GM12878 (cell line): ENCODE data around the gene FXYD7. TPM values are rescaled to one million over a fixed set of nuclear protein-coding genes. Genes with fewer than 3 reads are reported as not detected.

ENCODE experiments used
- ATAC-seq: fragments of 200-7000 bp; cut with Tn5 transposase; 3 replicates; pipeline ENCODE4 v1.9.1; 2020; ENCODE audit warnings: mild to moderate bottlenecking, moderate library complexity
- BruUV-seq: library from RNA; stranded (reverse); fragments of 400-500 nt; replicated peaks from 2 replicates; lab custom pipeline; 2021; lab: Mats Ljungman, UMichigan
- CTCF ChIA-PET: fragments of 300-600 bp; sonication (Branson Sonifier 250); formaldehyde crosslinking; extraction: SDS; loops from one replicate; lab custom pipeline; 2021; ENCODE audit warnings: inconsistent platforms; lab: Yijun Ruan, JAX
- POLR2A ChIA-PET: fragments of 350-600 bp; formaldehyde crosslinking; extraction: SDS; loops from one replicate; lab custom pipeline; 2021; ENCODE audit warnings: inconsistent platforms; lab: Charles Lee
- RAD21 ChIA-PET: fragments of 300-600 bp; sonication (Branson Sonifier 250); formaldehyde crosslinking; loops from one replicate; lab custom pipeline; 2023; ENCODE audit warnings: antibody characterized with exemption; ENCODE audit not compliant: unreplicated experiment; lab: Charles Lee
- SMC1A ChIA-PET: fragments of 300-600 bp; sonication (Branson Sonifier 250); formaldehyde crosslinking; loops from one replicate; lab custom pipeline; 2023; ENCODE audit not compliant: unreplicated experiment, uncharacterized antibody; lab: Charles Lee
- DNase-seq: peaks from one replicate; pipeline ENCODE4 v3.0.0-alpha.2; 2011; ENCODE audit warnings: low read depth, low spot score
- FAIRE-seq: peaks from 3 replicates; lab custom pipeline; 2011; peaks lifted over from hg19 to GRCh38; lab: Jason Lieb, UNC
- H2AFZ ChIP-seq: 2 replicates; pipeline ENCODE4 v1.6.0; 2011; ENCODE audit warnings: low read depth, low read length, control low read depth; ENCODE audit not compliant: control insufficient read depth
- H3K27ac ChIP-seq: 2 replicates; pipeline ENCODE4 v1.5.1; 2011; ENCODE audit warnings: control low read depth; ENCODE audit not compliant: control insufficient read depth, insufficient read depth
- H3K27me3 ChIP-seq, 2 experiments: replicated peaks in 1 of 2; 2 replicates each; pipeline versions ENCODE4 v1.6.0 to v1.6.1; 2011; ENCODE audit warnings: low read length in 1 of 2; ENCODE audit not compliant: control insufficient read depth in 2 of 2, insufficient read depth in 2 of 2
- H3K36me3 ChIP-seq, 2 experiments: 2 replicates each; pipeline ENCODE4 v1.5.1; 2011; ENCODE audit warnings: low read length in 1 of 2; ENCODE audit not compliant: control insufficient read depth in 2 of 2, insufficient read depth in 2 of 2
- H3K4me1 ChIP-seq: 2 replicates; pipeline ENCODE4 v1.6.1; 2011; ENCODE audit warnings: mild to moderate bottlenecking, low read length, moderate library complexity, mixed read lengths; ENCODE audit not compliant: control insufficient read depth, insufficient read depth
- H3K4me2 ChIP-seq: 2 replicates; pipeline ENCODE4 v1.6.0; 2011; ENCODE audit warnings: control low read depth; ENCODE audit not compliant: control insufficient read depth, insufficient read depth
- H3K4me3 ChIP-seq: fragments of 200-600 bp; sonication (generic); 2 replicates; pipeline ENCODE4 v1.5.1; 2016
- H3K79me2 ChIP-seq: 2 replicates; pipeline ENCODE4 v1.6.0; 2011; ENCODE audit warnings: low read length; ENCODE audit not compliant: control insufficient read depth, insufficient read depth
- H3K9ac ChIP-seq: 2 replicates; pipeline ENCODE4 v1.8.0; 2011; ENCODE audit warnings: low read length, control low read depth, mixed read lengths; ENCODE audit not compliant: control insufficient read depth, insufficient read depth
- H3K9me3 ChIP-seq: replicated peaks from 3 replicates; pipeline ENCODE4 v1.5.1; 2011; ENCODE audit warnings: mild to moderate bottlenecking, low read length; ENCODE audit not compliant: control insufficient read depth, insufficient read depth
- H4K20me1 ChIP-seq: 2 replicates; pipeline ENCODE4 v1.6.0; 2011; ENCODE audit not compliant: control insufficient read depth, insufficient read depth
- RAD21 ChIP-seq: IDR thresholded peaks from 2 replicates; pipeline ENCODE4 v1.6.1; 2011; ENCODE audit warnings: mild to moderate bottlenecking, low read depth, low read length, moderate library complexity; ENCODE audit not compliant: insufficient read depth
- SIN3A ChIP-seq: IDR thresholded peaks from 2 replicates; pipeline ENCODE4 v1.6.1; 2012; ENCODE audit warnings: low read depth, low read length, improper control_type of control experiment
- SMARCA5 ChIP-seq: fragments of 450-650 bp; IDR thresholded peaks from 2 replicates; pipeline ENCODE4 v1.6.1; 2017; ENCODE audit warnings: mild to moderate bottlenecking
- SUPT20H ChIP-seq: IDR thresholded peaks from 2 replicates; pipeline ENCODE4 v1.6.1; 2011; ENCODE audit warnings: low read depth, mild to moderate bottlenecking, low read length, moderate library complexity, borderline replicate concordance; ENCODE audit not compliant: control insufficient read depth
- ZNF384 ChIP-seq: IDR thresholded peaks from 2 replicates; pipeline ENCODE4 v1.6.1; 2012; ENCODE audit warnings: low read depth, mild to moderate bottlenecking, low read length, improper control_type of control experiment, borderline replicate concordance
- ZNF622 ChIP-seq: fragments of 450-650 bp; IDR thresholded peaks from 2 replicates; pipeline ENCODE4 v1.6.1; 2017; ENCODE audit warnings: mild to moderate bottlenecking, inconsistent platforms
- ZSCAN29 ChIP-seq: fragments of 450-650 bp; IDR thresholded peaks from 2 replicates; pipeline ENCODE4 v1.6.1; 2017; ENCODE audit warnings: mild to moderate bottlenecking, moderate library complexity
- WGBS: methylation state at CpG from one replicate; pipeline ENCODE4 v1.1.6; 2016; ENCODE audit warnings: low lambda C conversion rate; ENCODE audit not compliant: insufficient replicate concordance, insufficient coverage; ENCODE audit errors: missing lambda C conversion rate; 5-methylcytosine and 5-hydroxymethylcytosine counted together
- in situ Hi-C: fragments of 300-500 bp; cut with MboI; formaldehyde crosslinking; loops from 9 replicates; pipeline ENCODE4 v1.14.3; 2018; ENCODE audit warnings: mixed read lengths
- intact Hi-C: fragments of 100-400 bp; cut with micrococcal nuclease; formaldehyde crosslinking; loops from one replicate; pipeline ENCODE4 v1.14.2; 2022; ENCODE audit not compliant: unreplicated experiment
- polyA plus RNA-seq, 11 experiments: library from polyadenylated mRNA; depleted of rRNA in 4 of 11; unstranded in 6 of 11; stranded (reverse) in 5 of 11; fragments of >200 nt; fragmentation: Nextera tagmentation in 4 of 11; fragmentation: Illumina TruSeq in 1 of 11; extraction: Ambion mirVana in 4 of 11; extraction: Trizol in 1 of 11; gene quantifications; 1 replicate in 1 of 11; 2 replicates in 10 of 11; pipeline versions ENCODE4 v1.2.1 to v1.2.3, GENCODE V29; 2011 to 2016; ENCODE audit warnings: inconsistent platforms in 2 of 11, missing spikeins in 2 of 11, low read depth in 1 of 11
- total RNA-seq, 4 experiments: library from RNA; depleted of rRNA in 3 of 4; stranded (reverse); fragments of >200 nt in 3 of 4; fragmentation: Illumina TruSeq in 1 of 4; extraction: Trizol in 1 of 4; gene quantifications; 2 replicates each; pipeline versions ENCODE4 v1.2.1 to v1.2.3, GENCODE V29; 2013 to 2021
- TF ChIP-seq, protein P1 (sequence below): fragments of 150-350 bp; IDR thresholded peaks from 2 replicates; pipeline ENCODE4 v1.6.1; 2014; ENCODE audit warnings: mild to moderate bottlenecking, low read depth, low read length
- TF ChIP-seq, protein P2 (sequence below): fragments of 450-650 bp; IDR thresholded peaks from 2 replicates; pipeline ENCODE4 v1.6.1; 2017; ENCODE audit warnings: antibody characterized with exemption, mild to moderate bottlenecking, moderate library complexity

Gene FXYD7
- total and polyA plus RNA-seq, 10 of the 15 experiments (the other 5 are each of a cell fraction or from before 2014, with no cell fraction given), result 0.07 to 0.28 (median 0.12) TPM; not detected in 7

DNA sequence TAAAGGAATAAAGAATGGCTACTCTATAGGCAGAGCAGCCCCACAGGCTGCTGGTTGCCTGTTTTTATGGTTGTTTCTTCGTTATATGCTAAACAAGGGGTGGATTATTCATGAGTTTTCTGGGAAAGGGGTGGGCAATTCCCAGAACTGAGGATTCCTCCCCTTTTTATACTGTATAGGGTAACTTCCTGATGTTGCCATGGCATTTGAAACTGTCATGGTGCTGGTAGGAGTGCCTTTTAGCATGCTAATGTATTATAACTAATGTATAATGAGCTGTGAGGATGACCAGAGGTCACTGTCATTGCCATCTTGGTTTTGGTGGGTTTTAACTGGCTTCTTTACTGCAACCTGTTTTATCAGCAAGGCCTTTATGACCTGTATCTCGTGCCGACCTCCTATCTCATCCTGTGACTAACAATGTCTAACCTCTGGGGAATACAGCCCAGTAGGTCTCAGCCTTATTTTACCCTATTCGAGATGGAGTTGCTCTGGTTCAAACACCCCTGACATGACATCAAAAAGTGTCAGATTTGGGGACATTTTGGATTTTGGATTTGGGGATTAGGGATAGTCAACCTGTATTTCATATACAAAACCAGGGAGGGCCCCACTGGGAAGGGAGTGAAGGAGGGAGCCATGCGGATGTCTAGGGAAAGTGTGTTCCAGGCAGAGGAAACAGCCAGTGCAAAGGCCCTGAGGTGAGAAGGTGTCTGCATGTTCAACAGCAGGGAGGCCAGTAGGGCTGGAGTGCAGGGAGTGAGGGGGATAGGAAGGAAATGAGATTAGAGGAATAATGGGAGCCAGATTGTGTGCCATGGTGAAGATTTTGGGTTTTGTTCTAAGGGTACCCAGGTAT is 22.4 kb downstream of the FXYD7 start:
- intact Hi-C loops, result no loop called here
- ATAC-seq (no peak), DNase-seq (no peak), FAIRE-seq (no peak)
- CTCF ChIA-PET, result no interaction called here
- Histone ChIP-seq H3K36me3 (peaks cover 31 to 50% of the 10 kb centered on the region in 2 experiments), H3K4me3 (no peak overlapping the region), H3K27ac (no peak overlapping the region), H3K79me2 (no peaks in the 10 kb centered on the region), H3K27me3 (no peaks in the 10 kb centered on the region), H3K4me1 (peaks cover 11% of the 10 kb centered on the region; the same call in 1 of the 2 replicates), H3K4me2 (no peak overlapping the region), H4K20me1 (no peaks in the 10 kb centered on the region), H3K9me3 (peaks cover 40% of the 10 kb centered on the region), H3K9ac (no peak overlapping the region), H2AFZ (no peak overlapping the region)
- no TSS peak for BruUV-seq
- in situ Hi-C loops, result no loop called here
- POLR2A ChIA-PET, result interaction anchor here (1.2 kb wide), 1 partner anchor 93 kb away, joined by 3 read pairs; no protein-coding TSS in a partner anchor
- TF ChIP-seq, protein P1, sequence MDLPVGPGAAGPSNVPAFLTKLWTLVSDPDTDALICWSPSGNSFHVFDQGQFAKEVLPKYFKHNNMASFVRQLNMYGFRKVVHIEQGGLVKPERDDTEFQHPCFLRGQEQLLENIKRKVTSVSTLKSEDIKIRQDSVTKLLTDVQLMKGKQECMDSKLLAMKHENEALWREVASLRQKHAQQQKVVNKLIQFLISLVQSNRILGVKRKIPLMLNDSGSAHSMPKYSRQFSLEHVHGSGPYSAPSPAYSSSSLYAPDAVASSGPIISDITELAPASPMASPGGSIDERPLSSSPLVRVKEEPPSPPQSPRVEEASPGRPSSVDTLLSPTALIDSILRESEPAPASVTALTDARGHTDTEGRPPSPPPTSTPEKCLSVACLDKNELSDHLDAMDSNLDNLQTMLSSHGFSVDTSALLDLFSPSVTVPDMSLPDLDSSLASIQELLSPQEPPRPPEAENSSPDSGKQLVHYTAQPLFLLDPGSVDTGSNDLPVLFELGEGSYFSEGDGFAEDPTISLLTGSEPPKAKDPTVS, result no peak
- TF ChIP-seq, protein P2, sequence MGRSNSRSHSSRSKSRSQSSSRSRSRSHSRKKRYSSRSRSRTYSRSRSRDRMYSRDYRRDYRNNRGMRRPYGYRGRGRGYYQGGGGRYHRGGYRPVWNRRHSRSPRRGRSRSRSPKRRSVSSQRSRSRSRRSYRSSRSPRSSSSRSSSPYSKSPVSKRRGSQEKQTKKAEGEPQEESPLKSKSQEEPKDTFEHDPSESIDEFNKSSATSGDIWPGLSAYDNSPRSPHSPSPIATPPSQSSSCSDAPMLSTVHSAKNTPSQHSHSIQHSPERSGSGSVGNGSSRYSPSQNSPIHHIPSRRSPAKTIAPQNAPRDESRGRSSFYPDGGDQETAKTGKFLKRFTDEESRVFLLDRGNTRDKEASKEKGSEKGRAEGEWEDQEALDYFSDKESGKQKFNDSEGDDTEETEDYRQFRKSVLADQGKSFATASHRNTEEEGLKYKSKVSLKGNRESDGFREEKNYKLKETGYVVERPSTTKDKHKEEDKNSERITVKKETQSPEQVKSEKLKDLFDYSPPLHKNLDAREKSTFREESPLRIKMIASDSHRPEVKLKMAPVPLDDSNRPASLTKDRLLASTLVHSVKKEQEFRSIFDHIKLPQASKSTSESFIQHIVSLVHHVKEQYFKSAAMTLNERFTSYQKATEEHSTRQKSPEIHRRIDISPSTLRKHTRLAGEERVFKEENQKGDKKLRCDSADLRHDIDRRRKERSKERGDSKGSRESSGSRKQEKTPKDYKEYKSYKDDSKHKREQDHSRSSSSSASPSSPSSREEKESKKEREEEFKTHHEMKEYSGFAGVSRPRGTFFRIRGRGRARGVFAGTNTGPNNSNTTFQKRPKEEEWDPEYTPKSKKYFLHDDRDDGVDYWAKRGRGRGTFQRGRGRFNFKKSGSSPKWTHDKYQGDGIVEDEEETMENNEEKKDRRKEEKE, result no peak
- no peak for TF ChIP-seq RAD21
- TF ChIP-seq ZSCAN29, result no peak
- no peak for TF ChIP-seq SIN3A
- TF ChIP-seq ZNF384, result no peak
- no peak for TF ChIP-seq SUPT20H
- TF ChIP-seq SMARCA5, result no peak
- TF ChIP-seq ZNF622, result no peak
- SMC1A ChIA-PET, result no interaction called here
- 61% methylated on average over 5 of the region's 5 CpGs for WGBS
- RAD21 ChIA-PET, result no interaction called here
